Activated CD8-positive, alpha-beta T cell treated with anti-CD3 and anti-CD28 coated beads for 36 hours (primary cell): Measurements from ENCODE around the gene COL3A1. TPM values are rescaled to one million over a fixed set of nuclear protein-coding genes. Genes with fewer than 3 reads are reported as not detected.

Experiments
- ATAC-seq: fragments of 200-7000 bp; cut with Tn5 transposase; one replicate; pipeline ENCODE4 v1.10.0; 2021; ENCODE audit warnings: mild to moderate bottlenecking, moderate library complexity
- CTCF ChIA-PET: fragments of 350-600 bp; sonication (Branson Sonifier 250); formaldehyde crosslinking; loops from one replicate; lab custom pipeline; 2021; ENCODE audit warnings: antibody characterized with exemption; lab: Charles Lee
- POLR2A ChIA-PET: fragments of 350-600 bp; sonication (Branson Sonifier 250); formaldehyde crosslinking; loops from one replicate; lab custom pipeline; 2021; ENCODE audit warnings: antibody characterized with exemption; lab: Charles Lee
- DNase-seq: peaks from one replicate; pipeline ENCODE4 v3.0.0-alpha.2; 2020
- H3K27ac Mint-ChIP-seq: one replicate; pipeline ENCODE4 v1.8.0; 2021; ENCODE audit warnings: mild to moderate bottlenecking, mixed read lengths
- H3K27me3 Mint-ChIP-seq: one replicate; pipeline ENCODE4 v1.8.0; 2021; ENCODE audit warnings: mixed read lengths
- H3K36me3 Mint-ChIP-seq: one replicate; pipeline ENCODE4 v1.8.0; 2021; ENCODE audit warnings: low read depth, mixed read lengths
- H3K4me1 Mint-ChIP-seq: one replicate; pipeline ENCODE4 v1.8.0; 2021; ENCODE audit warnings: low read depth, mixed read lengths
- H3K4me3 Mint-ChIP-seq: one replicate; pipeline ENCODE4 v1.8.0; 2021; ENCODE audit warnings: mild to moderate bottlenecking, moderate library complexity, mixed read lengths
- H3K9me3 Mint-ChIP-seq: one replicate; pipeline ENCODE4 v1.8.0; 2021; ENCODE audit warnings: mixed read lengths
- CTCF ChIP-seq: fragments of 200-600 bp; IDR thresholded peaks from one replicate; pipeline ENCODE4 v1.8.0; 2022; ENCODE audit warnings: antibody characterized with exemption, mild to moderate bottlenecking
- intact Hi-C: fragments of 100-400 bp; cut with micrococcal nuclease; formaldehyde crosslinking; loops from one replicate; pipeline ENCODE4 v1.10.0; 2022
- total RNA-seq, 2 experiments: library from RNA; stranded (reverse); gene quantifications; one replicate each; pipeline ENCODE4 v1.2.3, GENCODE V29; 2021

COL3A1 gene
- total RNA-seq, 2 experiments from 2014 or later, result not detected

GRCh38 chr2:189018631-189019030 lies 44.5 kb downstream of the COL3A1 start:
- no peak for DNase-seq
- Mint-ChIP-seq H3K27me3 (peaks cover 6% of the 10 kb centered on the region), H3K9me3 (no peaks in the 10 kb centered on the region), H3K4me3 (no peak overlapping the region), H3K36me3 (no peaks in the 10 kb centered on the region), H3K27ac (no peak overlapping the region), H3K4me1 (no peaks in the 10 kb centered on the region)
- POLR2A ChIA-PET, result no interaction called here
- no peak for TF ChIP-seq CTCF
- intact Hi-C loops, result no loop called here
- no peak for ATAC-seq
- CTCF ChIA-PET, result no interaction called here

DNA sequence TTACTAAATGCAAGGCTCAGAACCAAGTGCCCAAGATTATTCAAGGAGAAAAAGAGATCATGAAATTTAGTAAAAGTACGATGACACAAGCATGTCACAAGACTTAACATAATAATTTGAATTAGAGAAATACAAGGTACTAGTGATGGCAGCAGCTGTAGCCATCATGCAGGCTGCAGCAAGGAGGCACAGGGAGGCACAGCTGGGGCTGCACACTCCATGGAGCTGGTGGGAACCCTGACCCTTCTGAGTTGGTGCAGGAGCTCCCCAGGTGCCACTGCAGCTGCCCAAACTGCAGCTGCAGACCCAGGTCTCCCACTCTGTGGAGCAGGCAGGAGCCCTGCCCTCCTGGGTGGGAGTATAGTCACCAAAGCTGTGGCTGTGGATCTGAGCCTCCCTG lies 46.0 kb downstream of the COL3A1 start:
- ATAC-seq (no peak), DNase-seq (no peak)
- no peaks in the 10 kb centered on the region for H3K36me3 Mint-ChIP-seq
- no peaks in the 10 kb centered on the region for H3K4me1 Mint-ChIP-seq
- POLR2A ChIA-PET, result no interaction called here
- no peaks in the 10 kb centered on the region for H3K9me3 Mint-ChIP-seq
- H3K4me3 Mint-ChIP-seq, result no peak overlapping the region
- H3K27ac Mint-ChIP-seq, result no peak overlapping the region
- intact Hi-C loops, result no loop called here
- no peak for TF ChIP-seq CTCF
- CTCF ChIA-PET, result no interaction called here
- peaks cover 10% of the 10 kb centered on the region for H3K27me3 Mint-ChIP-seq

GRCh38 chr2:189022053-189022481 lies 47.9 kb downstream of the COL3A1 start:
- POLR2A ChIA-PET, result no interaction called here
- TF ChIP-seq CTCF, result no peak
- no peak overlapping the region for H3K27ac Mint-ChIP-seq
- H3K36me3 Mint-ChIP-seq, result no peaks in the 10 kb centered on the region
- intact Hi-C loops, result no loop called here
- CTCF ChIA-PET, result no interaction called here
- no peak overlapping the region for H3K4me3 Mint-ChIP-seq
- H3K27me3 Mint-ChIP-seq, result peaks cover 11% of the 10 kb centered on the region
- ATAC-seq (no peak), DNase-seq (no peak)
- H3K9me3 Mint-ChIP-seq, result no peaks in the 10 kb centered on the region
- no peaks in the 10 kb centered on the region for H3K4me1 Mint-ChIP-seq

DNA sequence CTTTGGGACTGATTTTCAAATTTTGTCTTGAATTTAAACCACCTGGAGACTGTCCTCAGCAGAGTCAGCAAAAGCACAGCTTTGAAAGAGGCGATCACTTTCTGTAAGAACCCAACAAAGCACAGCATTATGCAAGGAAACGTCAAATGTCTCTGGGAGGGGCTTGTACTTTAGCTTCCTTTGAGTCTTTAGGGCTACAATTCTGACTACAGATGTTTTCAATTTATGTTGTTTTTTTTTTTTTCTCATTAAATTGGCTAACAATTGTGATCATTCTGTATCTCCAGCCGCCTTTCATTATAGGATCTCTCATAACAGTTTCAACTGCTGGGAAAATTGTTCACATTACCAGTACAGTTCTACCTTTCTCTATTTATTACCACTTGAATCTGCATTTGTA lies 48.3 kb downstream of the COL3A1 start:
- no peak for ATAC-seq
- no peaks in the 10 kb centered on the region for H3K9me3 Mint-ChIP-seq
- intact Hi-C loops, result no loop called here
- no peak for DNase-seq
- ChIA-PET POLR2A (no interaction called here), CTCF (no interaction called here)
- no peak overlapping the region for H3K4me3 Mint-ChIP-seq
- peaks cover 8% of the 10 kb centered on the region for H3K27me3 Mint-ChIP-seq
- no peak overlapping the region for H3K27ac Mint-ChIP-seq
- H3K4me1 Mint-ChIP-seq, result no peaks in the 10 kb centered on the region
- no peaks in the 10 kb centered on the region for H3K36me3 Mint-ChIP-seq
- no peak for TF ChIP-seq CTCF

DNA sequence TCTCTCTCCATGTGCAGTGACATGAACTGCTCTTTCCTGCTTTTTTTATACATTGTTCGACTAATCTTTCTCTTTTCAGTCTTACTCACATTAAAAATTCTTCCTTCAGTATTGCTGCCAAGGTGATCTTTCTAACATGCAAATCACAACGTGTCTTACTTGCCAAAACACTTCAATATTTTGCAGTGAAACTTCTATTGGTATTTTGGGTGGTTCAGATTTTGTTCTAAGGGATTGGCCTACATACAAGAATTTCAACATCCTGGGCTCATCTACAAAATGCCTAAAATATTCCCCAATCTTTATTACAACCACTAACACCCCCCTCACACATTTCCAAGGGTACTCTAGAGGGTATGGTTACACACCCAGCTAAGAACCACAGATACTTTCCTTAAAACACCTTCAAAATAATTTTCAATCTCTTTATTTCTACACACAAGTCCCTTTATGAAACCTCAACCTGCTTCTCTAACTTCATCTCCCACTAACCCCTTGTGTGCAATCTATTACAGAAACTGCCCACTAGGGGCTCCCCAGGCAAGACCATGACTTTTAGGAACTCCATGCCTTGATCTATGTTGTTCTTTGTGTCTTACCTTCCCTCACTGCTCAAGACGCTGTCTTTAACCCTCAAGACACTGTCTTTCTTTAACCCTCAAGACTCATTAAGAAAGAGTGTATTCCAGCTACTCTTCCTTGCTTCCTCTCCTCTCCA lies 50.9 kb downstream of the COL3A1 start:
- H3K4me1 Mint-ChIP-seq, result no peaks in the 10 kb centered on the region
- H3K4me3 Mint-ChIP-seq, result no peak overlapping the region
- H3K9me3 Mint-ChIP-seq, result no peaks in the 10 kb centered on the region
- ATAC-seq (no peak), DNase-seq (peak; percentile 4)
- intact Hi-C loops, result no loop called here
- POLR2A ChIA-PET, result no interaction called here
- no peak overlapping the region for H3K27ac Mint-ChIP-seq
- peak; percentile 56 for TF ChIP-seq CTCF
- CTCF ChIA-PET, result interaction anchor here (1.0 kb wide), 1 partner anchor 91 kb away, joined by 3 read pairs; no protein-coding TSS in a partner anchor
- H3K36me3 Mint-ChIP-seq, result no peaks in the 10 kb centered on the region
- peaks cover 6% of the 10 kb centered on the region for H3K27me3 Mint-ChIP-seq
